GM12878 (cell line): ENCODE results near the gene RET. TPM values are rescaled to one million over a fixed set of nuclear protein-coding genes. Genes with fewer than 3 reads are reported as not detected.

ENCODE experiments used
- ATAC-seq: fragments of 200-7000 bp; cut with Tn5 transposase; 3 replicates; pipeline ENCODE4 v1.9.1; 2020; ENCODE audit warnings: mild to moderate bottlenecking, moderate library complexity
- BruUV-seq: library from RNA; stranded (reverse); fragments of 400-500 nt; replicated peaks from 2 replicates; lab custom pipeline; 2021; lab: Mats Ljungman, UMichigan
- CTCF ChIA-PET: fragments of 300-600 bp; sonication (Branson Sonifier 250); formaldehyde crosslinking; extraction: SDS; loops from one replicate; lab custom pipeline; 2021; ENCODE audit warnings: inconsistent platforms; lab: Yijun Ruan, JAX
- POLR2A ChIA-PET: fragments of 350-600 bp; formaldehyde crosslinking; extraction: SDS; loops from one replicate; lab custom pipeline; 2021; ENCODE audit warnings: inconsistent platforms; lab: Charles Lee
- RAD21 ChIA-PET: fragments of 300-600 bp; sonication (Branson Sonifier 250); formaldehyde crosslinking; loops from one replicate; lab custom pipeline; 2023; ENCODE audit warnings: antibody characterized with exemption; ENCODE audit not compliant: unreplicated experiment; lab: Charles Lee
- SMC1A ChIA-PET: fragments of 300-600 bp; sonication (Branson Sonifier 250); formaldehyde crosslinking; loops from one replicate; lab custom pipeline; 2023; ENCODE audit not compliant: unreplicated experiment, uncharacterized antibody; lab: Charles Lee
- DNase-seq: peaks from one replicate; pipeline ENCODE4 v3.0.0-alpha.2; 2011; ENCODE audit warnings: low read depth, low spot score
- FAIRE-seq: peaks from 3 replicates; lab custom pipeline; 2011; peaks lifted over from hg19 to GRCh38; lab: Jason Lieb, UNC
- H2AFZ ChIP-seq: 2 replicates; pipeline ENCODE4 v1.6.0; 2011; ENCODE audit warnings: low read depth, low read length, control low read depth; ENCODE audit not compliant: control insufficient read depth
- H3K27ac ChIP-seq: 2 replicates; pipeline ENCODE4 v1.5.1; 2011; ENCODE audit warnings: control low read depth; ENCODE audit not compliant: control insufficient read depth, insufficient read depth
- H3K27me3 ChIP-seq, 2 experiments: replicated peaks in 1 of 2; 2 replicates each; pipeline versions ENCODE4 v1.6.0 to v1.6.1; 2011; ENCODE audit warnings: low read length in 1 of 2; ENCODE audit not compliant: control insufficient read depth in 2 of 2, insufficient read depth in 2 of 2
- H3K36me3 ChIP-seq, 2 experiments: 2 replicates each; pipeline ENCODE4 v1.5.1; 2011; ENCODE audit warnings: low read length in 1 of 2; ENCODE audit not compliant: control insufficient read depth in 2 of 2, insufficient read depth in 2 of 2
- H3K4me1 ChIP-seq: 2 replicates; pipeline ENCODE4 v1.6.1; 2011; ENCODE audit warnings: mild to moderate bottlenecking, low read length, moderate library complexity, mixed read lengths; ENCODE audit not compliant: control insufficient read depth, insufficient read depth
- H3K4me2 ChIP-seq: 2 replicates; pipeline ENCODE4 v1.6.0; 2011; ENCODE audit warnings: control low read depth; ENCODE audit not compliant: control insufficient read depth, insufficient read depth
- H3K4me3 ChIP-seq: fragments of 200-600 bp; sonication (generic); 2 replicates; pipeline ENCODE4 v1.5.1; 2016
- H3K79me2 ChIP-seq: 2 replicates; pipeline ENCODE4 v1.6.0; 2011; ENCODE audit warnings: low read length; ENCODE audit not compliant: control insufficient read depth, insufficient read depth
- H3K9ac ChIP-seq: 2 replicates; pipeline ENCODE4 v1.8.0; 2011; ENCODE audit warnings: low read length, control low read depth, mixed read lengths; ENCODE audit not compliant: control insufficient read depth, insufficient read depth
- H3K9me3 ChIP-seq: replicated peaks from 3 replicates; pipeline ENCODE4 v1.5.1; 2011; ENCODE audit warnings: mild to moderate bottlenecking, low read length; ENCODE audit not compliant: control insufficient read depth, insufficient read depth
- H4K20me1 ChIP-seq: 2 replicates; pipeline ENCODE4 v1.6.0; 2011; ENCODE audit not compliant: control insufficient read depth, insufficient read depth
- BCL11A ChIP-seq: IDR thresholded peaks from 2 replicates; pipeline ENCODE4 v1.6.1; 2011; ENCODE audit warnings: low read depth, low read length
- CBX5 ChIP-seq: sonication (generic); IDR thresholded peaks from 2 replicates; pipeline ENCODE4 v1.6.1; 2016; ENCODE audit warnings: low read depth, moderate library complexity, mild to moderate bottlenecking, inconsistent platforms
- GABPA ChIP-seq: IDR thresholded peaks from 2 replicates; pipeline ENCODE4 v1.6.1; 2014; ENCODE audit warnings: antibody characterized with exemption, low read depth, mild to moderate bottlenecking, inconsistent platforms
- KDM1A ChIP-seq: fragments of 200-600 bp; sonication (generic); IDR thresholded peaks from 2 replicates; pipeline ENCODE4 v1.6.1; 2016; ENCODE audit warnings: borderline replicate concordance
- NFIC ChIP-seq: IDR thresholded peaks from 2 replicates; pipeline ENCODE4 v1.6.1; 2012; ENCODE audit warnings: low read depth, mild to moderate bottlenecking, inconsistent platforms, low read length, moderate library complexity
- PAX8 ChIP-seq: fragments of 450-650 bp; IDR thresholded peaks from 2 replicates; pipeline ENCODE4 v1.6.1; 2017; ENCODE audit warnings: mild to moderate bottlenecking, moderate library complexity
- POLR2AphosphoS5 ChIP-seq: IDR thresholded peaks from 2 replicates; pipeline ENCODE4 v1.6.1; 2011; ENCODE audit warnings: mild to moderate bottlenecking, low read length, inconsistent platforms
- SIX5 ChIP-seq: IDR thresholded peaks from 2 replicates; pipeline ENCODE4 v1.6.1; 2011; ENCODE audit warnings: mild to moderate bottlenecking, low read depth, low read length, moderate library complexity; ENCODE audit not compliant: severe bottlenecking
- STAT1 ChIP-seq: fragments of 450-650 bp; conservative IDR thresholded peaks from 2 replicates; pipeline ENCODE4 v1.6.1; 2014; ENCODE audit warnings: antibody characterized with exemption, mild to moderate bottlenecking
- ZNF687 ChIP-seq: fragments of 450-650 bp; IDR thresholded peaks from 2 replicates; pipeline ENCODE4 v1.6.1; 2017; ENCODE audit warnings: mild to moderate bottlenecking, moderate library complexity
- ZZZ3 ChIP-seq: IDR thresholded peaks from 2 replicates; pipeline ENCODE4 v1.6.1; 2011; ENCODE audit warnings: low read depth; ENCODE audit not compliant: control insufficient read depth, insufficient read length
- WGBS: methylation state at CpG from one replicate; pipeline ENCODE4 v1.1.6; 2016; ENCODE audit warnings: low lambda C conversion rate; ENCODE audit not compliant: insufficient replicate concordance, insufficient coverage; ENCODE audit errors: missing lambda C conversion rate; 5-methylcytosine and 5-hydroxymethylcytosine counted together
- in situ Hi-C: fragments of 300-500 bp; cut with MboI; formaldehyde crosslinking; loops from 9 replicates; pipeline ENCODE4 v1.14.3; 2018; ENCODE audit warnings: mixed read lengths
- intact Hi-C: fragments of 100-400 bp; cut with micrococcal nuclease; formaldehyde crosslinking; loops from one replicate; pipeline ENCODE4 v1.14.2; 2022; ENCODE audit not compliant: unreplicated experiment
- polyA plus RNA-seq, 11 experiments: library from polyadenylated mRNA; depleted of rRNA in 4 of 11; unstranded in 6 of 11; stranded (reverse) in 5 of 11; fragments of >200 nt; fragmentation: Nextera tagmentation in 4 of 11; fragmentation: Illumina TruSeq in 1 of 11; extraction: Ambion mirVana in 4 of 11; extraction: Trizol in 1 of 11; gene quantifications; 1 replicate in 1 of 11; 2 replicates in 10 of 11; pipeline versions ENCODE4 v1.2.1 to v1.2.3, GENCODE V29; 2011 to 2016; ENCODE audit warnings: inconsistent platforms in 2 of 11, missing spikeins in 2 of 11, low read depth in 1 of 11
- total RNA-seq, 4 experiments: library from RNA; depleted of rRNA in 3 of 4; stranded (reverse); fragments of >200 nt in 3 of 4; fragmentation: Illumina TruSeq in 1 of 4; extraction: Trizol in 1 of 4; gene quantifications; 2 replicates each; pipeline versions ENCODE4 v1.2.1 to v1.2.3, GENCODE V29; 2013 to 2021

The RET gene
- total and polyA plus RNA-seq, 10 of the 15 experiments (the other 5 are each of a cell fraction or from before 2014, with no cell fraction given), result not detected

GRCh38 chr10:43090664-43091063 lies 13.8 kb downstream of the RET start:
- ATAC-seq, result no peak
- H3K27me3 ChIP-seq, result peaks cover 0 to 1% of the 10 kb centered on the region in 2 experiments; a peak in 1 of 4 replicates
- H4K20me1 ChIP-seq, result no peaks in the 10 kb centered on the region
- no peak for FAIRE-seq
- no peaks in the 10 kb centered on the region for H3K36me3 ChIP-seq
- no TSS peak for BruUV-seq
- ChIA-PET RAD21 (no interaction called here), POLR2A (no interaction called here), CTCF (no interaction called here), SMC1A (no interaction called here)
- H3K4me3 ChIP-seq, result no peak overlapping the region
- WGBS, result 67% methylated on average over 10 of the region's 10 CpGs
- intact Hi-C loops, result no loop called here
- no peak overlapping the region for H3K9ac ChIP-seq
- H3K27ac ChIP-seq, result no peak overlapping the region
- DNase-seq, result no peak
- in situ Hi-C loops, result no loop called here
- H3K4me2 ChIP-seq, result no peak overlapping the region
- H3K4me1 ChIP-seq, result no peaks in the 10 kb centered on the region
- H3K79me2 ChIP-seq, result no peaks in the 10 kb centered on the region
- H2AFZ ChIP-seq, result no peak overlapping the region
- H3K9me3 ChIP-seq, result no peaks in the 10 kb centered on the region
- TF ChIP-seq CBX5 (no peak), KDM1A (no peak), SIX5 (no peak)

DNA sequence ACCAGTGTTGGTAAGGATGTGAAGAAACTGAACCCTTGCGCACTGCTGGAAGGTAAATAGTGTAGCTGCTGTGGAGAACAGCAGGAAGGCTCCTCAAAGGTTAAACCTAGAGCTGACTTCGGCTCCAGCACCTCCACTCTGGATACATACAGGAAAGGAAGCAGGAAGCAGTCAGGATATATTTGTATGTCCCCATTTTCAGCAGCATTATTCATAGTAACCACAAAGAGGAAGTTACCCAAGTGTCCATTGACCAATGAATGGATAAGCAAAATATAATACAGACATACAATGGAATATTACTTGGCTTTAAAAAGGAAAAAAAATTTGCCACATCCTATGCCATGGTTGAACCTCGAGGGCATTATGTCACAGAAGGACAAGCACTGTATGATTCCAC lies 15.0 kb downstream of the RET start:
- no peaks in the 10 kb centered on the region for H3K9me3 ChIP-seq
- no peaks in the 10 kb centered on the region for H4K20me1 ChIP-seq
- TF ChIP-seq STAT1 (no peak), NFIC (no peak), GABPA (no peak), BCL11A (no peak), ZZZ3 (no peak), ZNF687 (no peak), POLR2AphosphoS5 (no peak), PAX8 (no peak)
- H3K4me3 ChIP-seq, result no peak overlapping the region
- ChIA-PET CTCF (no interaction called here), RAD21 (no interaction called here), SMC1A (no interaction called here), POLR2A (no interaction called here)
- H3K4me1 ChIP-seq, result no peaks in the 10 kb centered on the region
- no peaks in the 10 kb centered on the region for H3K79me2 ChIP-seq
- no peak overlapping the region for H2AFZ ChIP-seq
- no peak overlapping the region for H3K9ac ChIP-seq
- 34% methylated on average over 3 of the region's 3 CpGs for WGBS
- no peaks in the 10 kb centered on the region for H3K36me3 ChIP-seq
- no peak for DNase-seq
- no peak for ATAC-seq
- in situ Hi-C loops, result no loop called here
- H3K4me2 ChIP-seq, result no peak overlapping the region
- FAIRE-seq, result no peak
- peaks cover 0 to 1% of the 10 kb centered on the region in 2 experiments; a peak in 2 of 4 replicates for H3K27me3 ChIP-seq
- no TSS peak for BruUV-seq
- intact Hi-C loops, result no loop called here
- no peak overlapping the region for H3K27ac ChIP-seq
